Gastroesophageal sphincter (tissue), 3 donors: Measurements from ENCODE around the gene RABL6.

Experiments used
- EP300 ChIP-seq: sonication (generic); formaldehyde crosslinking; IDR thresholded peaks from one replicate; pipeline ENCODE4 v1.6.1; 2017; ENCODE audit warnings: antibody characterized with exemption, mild to moderate bottlenecking
- POLR2A ChIP-seq, 2 donors: fragments of 450-650 bp; IDR thresholded peaks; one replicate each; pipeline ENCODE4 v1.6.1; 2017; ENCODE audit warnings: antibody characterized with exemption in 2 of 2, mild to moderate bottlenecking in 2 of 2, moderate library complexity in 1 of 2
- POLR2AphosphoS5 ChIP-seq: sonication (generic); formaldehyde crosslinking; IDR thresholded peaks from one replicate; pipeline ENCODE4 v1.6.1; 2017; ENCODE audit warnings: antibody characterized with exemption
- TF ChIP-seq, protein P1 (sequence below), 4 experiments: fragments of 200-600 bp in 2 of 4; fragments of 450-650 bp in 2 of 4; sonication (generic) in 1 of 4; IDR thresholded peaks; one replicate each; pipeline ENCODE4 v1.5.1; 2017 to 2019; ENCODE audit warnings: antibody characterized with exemption in 4 of 4, mild to moderate bottlenecking in 2 of 4, moderate library complexity in 2 of 4

DNA sequence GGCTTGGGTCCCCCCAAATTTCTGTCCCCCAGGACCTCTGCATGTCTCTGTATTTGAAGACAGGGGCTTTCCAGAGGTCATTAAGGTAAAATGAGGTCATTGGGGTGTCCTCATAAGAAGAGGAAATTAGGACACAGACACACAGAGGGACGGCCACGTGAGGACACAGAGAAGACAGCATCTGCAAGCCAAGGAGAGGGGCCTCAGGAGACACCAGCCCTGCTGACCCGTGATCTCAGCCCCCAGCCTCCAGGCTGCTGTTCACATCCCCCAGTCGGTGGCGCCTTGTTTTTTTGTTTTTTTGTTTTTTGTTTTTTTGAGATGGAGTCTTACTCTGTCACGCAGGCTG lies 12.8 kb upstream of the RABL6 start:
- TF ChIP-seq, protein P1, sequence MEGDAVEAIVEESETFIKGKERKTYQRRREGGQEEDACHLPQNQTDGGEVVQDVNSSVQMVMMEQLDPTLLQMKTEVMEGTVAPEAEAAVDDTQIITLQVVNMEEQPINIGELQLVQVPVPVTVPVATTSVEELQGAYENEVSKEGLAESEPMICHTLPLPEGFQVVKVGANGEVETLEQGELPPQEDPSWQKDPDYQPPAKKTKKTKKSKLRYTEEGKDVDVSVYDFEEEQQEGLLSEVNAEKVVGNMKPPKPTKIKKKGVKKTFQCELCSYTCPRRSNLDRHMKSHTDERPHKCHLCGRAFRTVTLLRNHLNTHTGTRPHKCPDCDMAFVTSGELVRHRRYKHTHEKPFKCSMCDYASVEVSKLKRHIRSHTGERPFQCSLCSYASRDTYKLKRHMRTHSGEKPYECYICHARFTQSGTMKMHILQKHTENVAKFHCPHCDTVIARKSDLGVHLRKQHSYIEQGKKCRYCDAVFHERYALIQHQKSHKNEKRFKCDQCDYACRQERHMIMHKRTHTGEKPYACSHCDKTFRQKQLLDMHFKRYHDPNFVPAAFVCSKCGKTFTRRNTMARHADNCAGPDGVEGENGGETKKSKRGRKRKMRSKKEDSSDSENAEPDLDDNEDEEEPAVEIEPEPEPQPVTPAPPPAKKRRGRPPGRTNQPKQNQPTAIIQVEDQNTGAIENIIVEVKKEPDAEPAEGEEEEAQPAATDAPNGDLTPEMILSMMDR (IDR thresholded peaks at IDR 0.05) = no peak
- TF ChIP-seq POLR2A (IDR thresholded peaks at IDR 0.05) (no peak), POLR2AphosphoS5 (no peak), EP300 (no peak)
